Right lobe of liver (tissue), 4 donors: ENCODE measurements around the gene POLR2I.

Source experiments
- POLR2A ChIP-seq: fragments of 450-650 bp; IDR thresholded peaks from one replicate; pipeline ENCODE4 v1.6.1; 2017; ENCODE audit warnings: antibody characterized with exemption, mild to moderate bottlenecking
- TF ChIP-seq, protein P1 (sequence below), 4 donors: fragments of 200-600 bp in 3 of 4; fragments of 450-650 bp in 1 of 4; IDR thresholded peaks; one replicate each; pipeline versions ENCODE4 v1.5.1 to v1.8.0; 2016 to 2022; ENCODE audit warnings: antibody characterized with exemption in 4 of 4, mild to moderate bottlenecking in 2 of 4
- donor health status: DM: no; HTN: no; CAD: no.
- donor health status: DM: no; HTN: no; CAD: no.
- donor health status: DM: no; HTN: yes; CAD: no.

DNA sequence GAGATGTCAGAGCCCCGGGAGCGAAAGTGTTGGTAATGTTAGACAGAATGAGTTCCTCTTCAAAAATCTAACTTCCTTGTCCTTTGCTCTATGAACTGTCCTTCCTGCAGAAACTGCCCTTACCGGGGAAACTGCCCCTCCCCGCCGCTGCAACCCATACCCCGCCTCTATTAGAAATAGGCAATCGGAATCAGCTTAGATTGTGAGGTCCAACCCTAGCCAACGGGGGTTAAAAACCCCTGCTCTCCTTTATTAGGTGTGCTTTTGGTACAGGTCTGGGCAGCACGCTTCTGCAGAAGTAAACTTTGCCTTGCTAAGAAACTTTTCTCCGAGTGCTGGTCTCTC lies 13.7 kb upstream of the POLR2I start:
- TF ChIP-seq POLR2A = peak; percentile 40
- TF ChIP-seq, protein P1, sequence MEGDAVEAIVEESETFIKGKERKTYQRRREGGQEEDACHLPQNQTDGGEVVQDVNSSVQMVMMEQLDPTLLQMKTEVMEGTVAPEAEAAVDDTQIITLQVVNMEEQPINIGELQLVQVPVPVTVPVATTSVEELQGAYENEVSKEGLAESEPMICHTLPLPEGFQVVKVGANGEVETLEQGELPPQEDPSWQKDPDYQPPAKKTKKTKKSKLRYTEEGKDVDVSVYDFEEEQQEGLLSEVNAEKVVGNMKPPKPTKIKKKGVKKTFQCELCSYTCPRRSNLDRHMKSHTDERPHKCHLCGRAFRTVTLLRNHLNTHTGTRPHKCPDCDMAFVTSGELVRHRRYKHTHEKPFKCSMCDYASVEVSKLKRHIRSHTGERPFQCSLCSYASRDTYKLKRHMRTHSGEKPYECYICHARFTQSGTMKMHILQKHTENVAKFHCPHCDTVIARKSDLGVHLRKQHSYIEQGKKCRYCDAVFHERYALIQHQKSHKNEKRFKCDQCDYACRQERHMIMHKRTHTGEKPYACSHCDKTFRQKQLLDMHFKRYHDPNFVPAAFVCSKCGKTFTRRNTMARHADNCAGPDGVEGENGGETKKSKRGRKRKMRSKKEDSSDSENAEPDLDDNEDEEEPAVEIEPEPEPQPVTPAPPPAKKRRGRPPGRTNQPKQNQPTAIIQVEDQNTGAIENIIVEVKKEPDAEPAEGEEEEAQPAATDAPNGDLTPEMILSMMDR (IDR thresholded peaks at IDR 0.05) = no peak
